ENCODE data around the gene CCP110.

DNA sequence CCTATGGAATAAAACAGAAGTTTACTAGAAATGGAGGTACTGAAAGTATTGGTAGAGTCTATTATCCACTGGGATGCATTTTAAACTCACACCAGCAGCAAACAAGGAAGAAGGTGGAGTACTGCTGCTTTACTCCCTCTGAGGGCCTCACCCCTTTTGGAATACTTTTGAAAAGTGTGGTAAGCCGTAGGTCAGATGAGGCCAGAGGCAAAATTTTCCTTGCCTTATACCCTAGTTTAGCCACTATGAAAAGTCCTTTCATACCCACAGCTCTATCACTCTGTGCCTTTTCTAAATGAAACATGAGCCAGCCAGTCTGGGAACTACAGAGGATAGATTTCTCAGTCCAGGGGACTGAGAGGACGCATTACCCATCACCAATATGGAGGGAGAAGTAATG lies 15.9 kb upstream of the CCP110 start:
- TF ChIP-seq, protein P1, sequence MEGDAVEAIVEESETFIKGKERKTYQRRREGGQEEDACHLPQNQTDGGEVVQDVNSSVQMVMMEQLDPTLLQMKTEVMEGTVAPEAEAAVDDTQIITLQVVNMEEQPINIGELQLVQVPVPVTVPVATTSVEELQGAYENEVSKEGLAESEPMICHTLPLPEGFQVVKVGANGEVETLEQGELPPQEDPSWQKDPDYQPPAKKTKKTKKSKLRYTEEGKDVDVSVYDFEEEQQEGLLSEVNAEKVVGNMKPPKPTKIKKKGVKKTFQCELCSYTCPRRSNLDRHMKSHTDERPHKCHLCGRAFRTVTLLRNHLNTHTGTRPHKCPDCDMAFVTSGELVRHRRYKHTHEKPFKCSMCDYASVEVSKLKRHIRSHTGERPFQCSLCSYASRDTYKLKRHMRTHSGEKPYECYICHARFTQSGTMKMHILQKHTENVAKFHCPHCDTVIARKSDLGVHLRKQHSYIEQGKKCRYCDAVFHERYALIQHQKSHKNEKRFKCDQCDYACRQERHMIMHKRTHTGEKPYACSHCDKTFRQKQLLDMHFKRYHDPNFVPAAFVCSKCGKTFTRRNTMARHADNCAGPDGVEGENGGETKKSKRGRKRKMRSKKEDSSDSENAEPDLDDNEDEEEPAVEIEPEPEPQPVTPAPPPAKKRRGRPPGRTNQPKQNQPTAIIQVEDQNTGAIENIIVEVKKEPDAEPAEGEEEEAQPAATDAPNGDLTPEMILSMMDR (conservative IDR thresholded peaks at IDR 0.05) = no peak
- TF ChIP-seq ZFX (IDR thresholded peaks at IDR 0.05) = no peak

Data from C4-2B (cell line).